ENCODE data around the gene MYRIP. TPM values are rescaled to one million over a fixed set of nuclear protein-coding genes. Genes with fewer than 3 reads are reported as not detected.

Gene MYRIP
- total and polyA plus RNA-seq, 2 experiments from 2014 or later: 1.5 to 1.8 TPM

- no peak for TF ChIP-seq EZH2phosphoT487 (IDR thresholded peaks at IDR 0.05; ENCODE audit: unreplicated experiment)
- TF ChIP-seq ZNF462 (CRISPR knock-in tag; IDR thresholded peaks at IDR 0.05): no peak
- TF ChIP-seq CTCF (conservative IDR thresholded peaks at IDR 0.05; ENCODE audit: low read depth in 2 of 2): no peak
These were observed 100.7 kb downstream of the MYRIP start (continued) for GRCh38 chr3:39910135-39910534.

GRCh38 chr3:39910826-39911464, 101.5 kb downstream of the MYRIP start:
- Histone ChIP-seq H3K9me2 (ENCODE audit: insufficient read depth) (no peaks in the 10 kb centered on the region), H3K27ac (ENCODE audit: low read depth) (no peak overlapping the region), H3K4me1 (ENCODE audit: insufficient read depth) (no peaks in the 10 kb centered on the region), H3K4me3 (no peak overlapping the region), H4K20me1 (replicated peaks; ENCODE audit: insufficient read depth) (no peaks in the 10 kb centered on the region), H3K79me2 (replicated peaks; ENCODE audit: insufficient read depth) (no peaks in the 10 kb centered on the region), H3F3A (replicated peaks; ENCODE audit: low read depth) (no peaks in the 10 kb centered on the region), H2AFZ (peak overlapping the region; percentile 57; the same call in 1 of the 2 replicates), H3K36me3 (ENCODE audit: insufficient read depth) (no peaks in the 10 kb centered on the region), H3K27me3 (ENCODE audit: insufficient read depth) (no peaks in the 10 kb centered on the region), H3K4me2 (no peak overlapping the region)
- Mint-ChIP-seq H3K27me3 (ENCODE audit: insufficient read depth, low read depth, poor library complexity) (peaks cover 3% of the 10 kb centered on the region), H3K27ac (no peak overlapping the region), H3K9me3 (no peaks in the 10 kb centered on the region), H3K4me1 (peaks cover 12% of the 10 kb centered on the region; the same call in 2 of the 3 replicates), H3K4me3 (no peak overlapping the region), H3K36me3 (ENCODE audit: low read depth) (no peaks in the 10 kb centered on the region)
- DNase-seq (ENCODE audit: low spot score) (no peak), ATAC-seq (no peak)
- TF ChIP-seq, protein P1, sequence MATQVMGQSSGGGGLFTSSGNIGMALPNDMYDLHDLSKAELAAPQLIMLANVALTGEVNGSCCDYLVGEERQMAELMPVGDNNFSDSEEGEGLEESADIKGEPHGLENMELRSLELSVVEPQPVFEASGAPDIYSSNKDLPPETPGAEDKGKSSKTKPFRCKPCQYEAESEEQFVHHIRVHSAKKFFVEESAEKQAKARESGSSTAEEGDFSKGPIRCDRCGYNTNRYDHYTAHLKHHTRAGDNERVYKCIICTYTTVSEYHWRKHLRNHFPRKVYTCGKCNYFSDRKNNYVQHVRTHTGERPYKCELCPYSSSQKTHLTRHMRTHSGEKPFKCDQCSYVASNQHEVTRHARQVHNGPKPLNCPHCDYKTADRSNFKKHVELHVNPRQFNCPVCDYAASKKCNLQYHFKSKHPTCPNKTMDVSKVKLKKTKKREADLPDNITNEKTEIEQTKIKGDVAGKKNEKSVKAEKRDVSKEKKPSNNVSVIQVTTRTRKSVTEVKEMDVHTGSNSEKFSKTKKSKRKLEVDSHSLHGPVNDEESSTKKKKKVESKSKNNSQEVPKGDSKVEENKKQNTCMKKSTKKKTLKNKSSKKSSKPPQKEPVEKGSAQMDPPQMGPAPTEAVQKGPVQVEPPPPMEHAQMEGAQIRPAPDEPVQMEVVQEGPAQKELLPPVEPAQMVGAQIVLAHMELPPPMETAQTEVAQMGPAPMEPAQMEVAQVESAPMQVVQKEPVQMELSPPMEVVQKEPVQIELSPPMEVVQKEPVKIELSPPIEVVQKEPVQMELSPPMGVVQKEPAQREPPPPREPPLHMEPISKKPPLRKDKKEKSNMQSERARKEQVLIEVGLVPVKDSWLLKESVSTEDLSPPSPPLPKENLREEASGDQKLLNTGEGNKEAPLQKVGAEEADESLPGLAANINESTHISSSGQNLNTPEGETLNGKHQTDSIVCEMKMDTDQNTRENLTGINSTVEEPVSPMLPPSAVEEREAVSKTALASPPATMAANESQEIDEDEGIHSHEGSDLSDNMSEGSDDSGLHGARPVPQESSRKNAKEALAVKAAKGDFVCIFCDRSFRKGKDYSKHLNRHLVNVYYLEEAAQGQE (IDR thresholded peaks at IDR 0.05; ENCODE audit: unreplicated experiment): no peak
- TF ChIP-seq STAT1 (IDR thresholded peaks at IDR 0.05; ENCODE audit: unreplicated experiment) (no peak), CREB1 (CRISPR knock-in tag; IDR thresholded peaks at IDR 0.05; ENCODE audit: low read depth) (no peak)
